Parathyroid adenoma (tissue), 2 donors: ENCODE results near the gene TSPAN11.

Experiments
- H2AFZ ChIP-seq: fragments of 300-600 bp; sonication (generic); one replicate; pipeline ENCODE4 v1.7.0; 2017; ENCODE audit warnings: antibody characterized with exemption, mild to moderate bottlenecking
- H3K27ac ChIP-seq: fragments of 300-600 bp; sonication (generic); one replicate; pipeline ENCODE4 v1.7.0; 2017
- H3K27me3 ChIP-seq: fragments of 300-600 bp; sonication (generic); one replicate; pipeline ENCODE4 v1.7.0; 2017; ENCODE audit warnings: low read length; ENCODE audit not compliant: control insufficient read depth, insufficient read depth
- H3K36me3 ChIP-seq: fragments of 300-600 bp; sonication (generic); one replicate; pipeline ENCODE4 v1.7.0; 2017; ENCODE audit warnings: low read length; ENCODE audit not compliant: control insufficient read depth, insufficient read depth
- H3K4me1 ChIP-seq: fragments of 300-600 bp; sonication (generic); one replicate; pipeline ENCODE4 v1.7.0; 2017; ENCODE audit warnings: control low read depth
- H3K4me2 ChIP-seq: fragments of 300-600 bp; sonication (generic); one replicate; pipeline ENCODE4 v1.7.0; 2017; ENCODE audit warnings: low read length
- H3K4me3 ChIP-seq: fragments of 300-600 bp; sonication (generic); one replicate; pipeline ENCODE4 v1.7.0; 2017; ENCODE audit warnings: low read depth, low read length
- H3K79me2 ChIP-seq: fragments of 300-600 bp; sonication (generic); one replicate; pipeline ENCODE4 v1.7.0; 2017; ENCODE audit warnings: control low read depth
- H3K9ac ChIP-seq: fragments of 300-600 bp; sonication (generic); one replicate; pipeline ENCODE4 v1.7.0; 2017; ENCODE audit warnings: mild to moderate bottlenecking
- H3K9me3 ChIP-seq: fragments of 300-600 bp; sonication (generic); one replicate; pipeline ENCODE4 v1.7.0; 2017; ENCODE audit warnings: low read length; ENCODE audit not compliant: control insufficient read depth
- TF ChIP-seq, protein P1 (sequence below): fragments of 300-600 bp; sonication (generic); IDR thresholded peaks from one replicate; pipeline ENCODE4 v1.7.0; 2017; ENCODE audit warnings: antibody characterized with exemption, mild to moderate bottlenecking
- donor health status: primary hyperparathyroidism.

TSPAN11 gene

GRCh38 chr12:30928356-30929244, 2.1 kb downstream of the TSPAN11 start:
- Histone ChIP-seq H3K4me1 (no peaks in the 10 kb centered on the region), H3K27ac (no peak overlapping the region), H2AFZ (no peak overlapping the region), H3K36me3 (no peaks in the 10 kb centered on the region), H3K4me3 (no peak overlapping the region), H3K9ac (no peak overlapping the region), H3K4me2 (no peak overlapping the region), H3K9me3 (no peaks in the 10 kb centered on the region), H3K79me2 (no peaks in the 10 kb centered on the region), H3K27me3 (no peaks in the 10 kb centered on the region)
- TF ChIP-seq, protein P1, sequence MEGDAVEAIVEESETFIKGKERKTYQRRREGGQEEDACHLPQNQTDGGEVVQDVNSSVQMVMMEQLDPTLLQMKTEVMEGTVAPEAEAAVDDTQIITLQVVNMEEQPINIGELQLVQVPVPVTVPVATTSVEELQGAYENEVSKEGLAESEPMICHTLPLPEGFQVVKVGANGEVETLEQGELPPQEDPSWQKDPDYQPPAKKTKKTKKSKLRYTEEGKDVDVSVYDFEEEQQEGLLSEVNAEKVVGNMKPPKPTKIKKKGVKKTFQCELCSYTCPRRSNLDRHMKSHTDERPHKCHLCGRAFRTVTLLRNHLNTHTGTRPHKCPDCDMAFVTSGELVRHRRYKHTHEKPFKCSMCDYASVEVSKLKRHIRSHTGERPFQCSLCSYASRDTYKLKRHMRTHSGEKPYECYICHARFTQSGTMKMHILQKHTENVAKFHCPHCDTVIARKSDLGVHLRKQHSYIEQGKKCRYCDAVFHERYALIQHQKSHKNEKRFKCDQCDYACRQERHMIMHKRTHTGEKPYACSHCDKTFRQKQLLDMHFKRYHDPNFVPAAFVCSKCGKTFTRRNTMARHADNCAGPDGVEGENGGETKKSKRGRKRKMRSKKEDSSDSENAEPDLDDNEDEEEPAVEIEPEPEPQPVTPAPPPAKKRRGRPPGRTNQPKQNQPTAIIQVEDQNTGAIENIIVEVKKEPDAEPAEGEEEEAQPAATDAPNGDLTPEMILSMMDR, result no peak

GRCh38 chr12:30930238-30930637, 3.7 kb downstream of the TSPAN11 start:
- no peaks in the 10 kb centered on the region for H3K4me1 ChIP-seq
- no peak overlapping the region for H3K4me3 ChIP-seq
- TF ChIP-seq, protein P1, result no peak
- H3K27me3 ChIP-seq, result no peaks in the 10 kb centered on the region
- H3K9ac ChIP-seq, result no peak overlapping the region
- H3K27ac ChIP-seq, result no peak overlapping the region
- no peak overlapping the region for H3K4me2 ChIP-seq
- H3K9me3 ChIP-seq, result no peaks in the 10 kb centered on the region
- H3K79me2 ChIP-seq, result no peaks in the 10 kb centered on the region
- no peak overlapping the region for H2AFZ ChIP-seq
- no peaks in the 10 kb centered on the region for H3K36me3 ChIP-seq

- Histone ChIP-seq H3K27me3 (no peaks in the 10 kb centered on the region), H3K36me3 (no peaks in the 10 kb centered on the region), H3K27ac (no peak overlapping the region), H3K4me1 (no peaks in the 10 kb centered on the region), H3K9me3 (no peaks in the 10 kb centered on the region), H3K4me2 (no peak overlapping the region), H3K79me2 (no peaks in the 10 kb centered on the region), H3K4me3 (no peak overlapping the region), H2AFZ (no peak overlapping the region), H3K9ac (no peak overlapping the region)
- TF ChIP-seq, protein P1, result no peak
Measured at GRCh38 chr12:30930641-30931040, 4.1 kb downstream of the TSPAN11 start.

GRCh38 chr12:30932881-30933280, 6.3 kb downstream of the TSPAN11 start:
- H3K4me1 ChIP-seq, result no peaks in the 10 kb centered on the region
- H3K4me3 ChIP-seq, result no peak overlapping the region
- TF ChIP-seq, protein P1, result no peak
- H3K4me2 ChIP-seq, result no peak overlapping the region
- H3K27me3 ChIP-seq, result no peaks in the 10 kb centered on the region
- H3K9ac ChIP-seq, result no peak overlapping the region
- H3K79me2 ChIP-seq, result no peaks in the 10 kb centered on the region
- no peaks in the 10 kb centered on the region for H3K9me3 ChIP-seq
- H3K27ac ChIP-seq, result no peak overlapping the region
- no peak overlapping the region for H2AFZ ChIP-seq
- H3K36me3 ChIP-seq, result no peaks in the 10 kb centered on the region

DNA sequence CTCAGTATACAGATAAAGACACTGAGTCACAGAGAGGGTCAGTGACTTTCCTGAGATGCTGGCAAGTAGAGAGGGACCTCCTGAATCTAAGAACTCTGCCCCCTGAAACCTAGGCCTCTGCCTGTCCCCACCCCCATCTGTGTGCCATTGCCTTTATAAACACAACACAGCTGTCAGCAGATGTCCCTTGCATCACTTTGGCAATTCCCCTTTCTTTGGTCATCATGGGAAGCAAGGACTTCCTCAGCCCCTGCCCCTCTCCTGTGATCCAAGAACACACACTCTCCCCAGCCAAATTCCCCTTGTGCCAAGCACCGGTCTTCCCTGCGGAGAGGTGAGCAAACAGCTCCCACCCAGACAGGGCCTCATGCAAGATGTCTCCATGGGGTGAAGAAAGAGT, 8.3 kb downstream of the TSPAN11 start:
- Histone ChIP-seq H3K27me3 (no peaks in the 10 kb centered on the region), H3K9ac (no peak overlapping the region), H3K27ac (no peak overlapping the region), H3K4me2 (no peak overlapping the region), H3K4me1 (no peaks in the 10 kb centered on the region), H3K9me3 (no peaks in the 10 kb centered on the region), H3K36me3 (no peaks in the 10 kb centered on the region), H3K79me2 (no peaks in the 10 kb centered on the region), H3K4me3 (no peak overlapping the region), H2AFZ (no peak overlapping the region)
- TF ChIP-seq, protein P1, result no peak
